ENCODE data around the gene MYZAP.

GRCh38 chr15:57635300-57635909 is 43.7 kb downstream of the MYZAP start:
- TF ChIP-seq BACH2 (CRISPR knock-in tag; IDR thresholded peaks at IDR 0.05; ENCODE audit: borderline replicate concordance) (no peak), PPARA (CRISPR knock-in tag; IDR thresholded peaks at IDR 0.05; ENCODE audit: borderline replicate concordance) (no peak), GLIS3 (CRISPR knock-in tag; IDR thresholded peaks at IDR 0.05) (no peak), ZFP30 (CRISPR knock-in tag; IDR thresholded peaks at IDR 0.05) (no peak), ISL1 (CRISPR knock-in tag; IDR thresholded peaks at IDR 0.05) (no peak), CREB5 (CRISPR knock-in tag; IDR thresholded peaks at IDR 0.05; ENCODE audit: low read depth) (no peak), PATZ1 (CRISPR knock-in tag; IDR thresholded peaks at IDR 0.05; ENCODE audit: borderline replicate concordance) (no peak), TSHZ2 (CRISPR knock-in tag; IDR thresholded peaks at IDR 0.05) (no peak), ZNF565 (CRISPR knock-in tag; conservative IDR thresholded peaks at IDR 0.05; ENCODE audit: low read depth) (no peak)

Measured in SK-N-SH treated with all-trans-retinoic acid at 6 μM for 48 hours (cell line).